HG02943 (cell line): ENCODE measurements around the gene LENG9.
"Not testable (repeated sequence)": the region's sequence is repeated elsewhere in the genome, so short reads cannot be mapped to it uniquely, and the experiment has no call there.

Experiments
- ATAC-seq: cut with Tn5 transposase; IDR thresholded peaks from one replicate; pipeline ENCODE4 v1.9.1; 2021; ENCODE audit warnings: mild to moderate bottlenecking, low read depth, moderate library complexity; ENCODE audit not compliant: unreplicated experiment

Gene LENG9

DNA sequence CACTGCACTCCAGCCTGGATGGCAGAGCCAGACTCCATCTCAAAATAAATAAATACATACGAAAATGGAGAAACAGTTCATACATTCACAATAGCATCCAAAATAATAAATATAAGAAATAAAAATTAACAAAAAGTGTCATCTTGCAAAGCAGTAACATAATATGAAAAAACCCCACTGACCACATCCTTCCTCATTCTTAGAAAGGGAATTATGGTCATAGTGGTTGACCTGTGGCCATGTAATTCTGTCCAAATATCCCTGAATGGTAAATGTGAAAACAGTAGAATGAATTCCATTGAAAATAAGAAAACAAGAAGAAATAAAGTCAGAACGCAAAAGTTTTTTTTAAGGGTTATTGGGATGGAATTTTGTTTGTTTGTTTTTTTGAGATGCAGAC lies 16.5 kb upstream of the LENG9 start:
- ATAC-seq: no peak

DNA sequence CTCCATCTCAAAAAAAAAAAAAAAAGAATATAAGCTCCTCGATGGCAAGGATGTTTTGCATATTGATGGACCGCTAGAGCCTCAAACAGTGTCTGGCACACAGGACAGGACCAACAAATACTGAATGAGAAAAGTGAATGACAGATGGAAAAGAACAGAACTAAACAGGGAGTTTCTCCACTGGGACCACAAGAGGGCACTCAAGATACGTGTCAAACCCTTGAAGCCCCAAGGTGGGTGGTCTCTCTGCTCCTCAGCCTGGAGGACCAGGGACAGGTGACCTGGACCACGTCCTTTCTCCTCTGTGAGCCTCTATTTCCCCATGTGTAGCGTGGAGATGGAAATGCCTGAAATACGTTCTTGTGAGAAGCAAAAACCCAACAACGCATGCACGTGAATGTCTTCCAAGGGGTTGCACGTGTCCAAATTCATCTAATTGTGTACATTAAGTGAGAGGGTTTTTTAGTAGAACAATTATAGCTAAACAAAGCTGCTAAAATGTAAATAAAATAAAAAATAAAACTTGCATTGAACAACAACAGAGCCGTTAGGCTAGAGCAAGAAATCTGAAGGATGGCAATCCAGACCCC lies 15.2 kb upstream of the LENG9 start:
- ATAC-seq: no peak

DNA sequence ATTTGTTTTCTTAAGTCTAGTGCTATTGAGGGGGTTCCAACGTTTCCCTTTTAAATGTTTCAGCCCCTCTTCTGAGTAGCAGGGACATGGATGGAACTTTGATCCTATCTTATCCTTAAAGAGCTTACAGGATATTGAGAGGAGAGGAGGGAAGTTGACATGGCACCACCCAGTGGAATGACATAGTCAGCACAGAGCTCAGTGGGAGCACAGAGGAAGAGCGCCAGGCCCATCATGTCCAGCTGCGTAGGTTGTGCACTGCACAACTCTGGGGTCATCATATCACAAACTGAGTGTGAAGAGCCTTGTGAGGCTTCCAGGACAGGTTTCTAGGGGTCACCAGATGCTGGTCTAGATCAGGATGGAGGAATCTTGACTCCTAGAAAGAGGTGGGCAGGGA lies 14.1 kb upstream of the LENG9 start:
- no peak for ATAC-seq

DNA sequence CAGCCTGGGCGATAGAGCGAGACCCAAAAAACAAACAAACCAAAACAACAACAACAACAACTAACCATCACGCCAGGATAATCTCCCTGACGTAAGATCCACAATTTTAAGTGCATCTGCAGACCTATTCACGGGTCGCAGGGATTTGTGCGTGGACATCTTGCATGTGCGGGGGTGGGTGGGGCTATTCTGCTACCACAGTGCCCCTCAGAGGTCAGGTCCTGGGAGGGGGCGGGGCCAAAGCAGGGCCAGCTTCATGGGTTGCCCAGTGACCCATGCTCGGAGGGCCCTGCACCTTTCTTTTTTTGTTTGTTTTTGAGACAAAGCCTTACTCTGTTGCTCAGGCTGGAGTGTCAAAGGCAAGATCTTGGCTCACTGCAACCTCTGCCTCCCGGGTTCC lies 12.1 kb upstream of the LENG9 start:
- ATAC-seq: no peak

DNA sequence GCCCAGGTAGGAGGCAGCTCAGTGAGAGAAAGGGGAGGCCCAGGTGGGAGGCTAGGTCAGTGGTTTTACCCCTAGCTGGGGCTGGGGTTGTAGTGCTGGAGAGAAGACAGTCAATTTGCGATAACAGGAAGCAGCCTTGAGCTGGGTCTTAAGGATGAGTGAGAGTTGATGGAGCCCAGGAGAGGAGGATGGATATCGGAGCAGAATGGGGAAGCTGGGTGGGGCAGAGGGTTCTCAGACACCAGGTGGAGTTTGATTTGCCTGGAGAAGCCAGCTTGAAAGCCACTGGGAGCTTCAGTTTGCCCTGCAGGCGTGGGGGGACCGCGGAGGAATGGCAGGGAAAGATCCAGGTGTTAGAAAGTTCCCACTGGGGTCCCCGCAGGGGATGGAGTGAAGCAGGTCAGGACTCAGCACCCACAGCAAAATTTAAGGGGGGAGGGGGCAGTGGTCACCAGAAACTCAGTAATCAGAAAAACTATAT lies 10.4 kb upstream of the LENG9 start:
- ATAC-seq: no peak

DNA sequence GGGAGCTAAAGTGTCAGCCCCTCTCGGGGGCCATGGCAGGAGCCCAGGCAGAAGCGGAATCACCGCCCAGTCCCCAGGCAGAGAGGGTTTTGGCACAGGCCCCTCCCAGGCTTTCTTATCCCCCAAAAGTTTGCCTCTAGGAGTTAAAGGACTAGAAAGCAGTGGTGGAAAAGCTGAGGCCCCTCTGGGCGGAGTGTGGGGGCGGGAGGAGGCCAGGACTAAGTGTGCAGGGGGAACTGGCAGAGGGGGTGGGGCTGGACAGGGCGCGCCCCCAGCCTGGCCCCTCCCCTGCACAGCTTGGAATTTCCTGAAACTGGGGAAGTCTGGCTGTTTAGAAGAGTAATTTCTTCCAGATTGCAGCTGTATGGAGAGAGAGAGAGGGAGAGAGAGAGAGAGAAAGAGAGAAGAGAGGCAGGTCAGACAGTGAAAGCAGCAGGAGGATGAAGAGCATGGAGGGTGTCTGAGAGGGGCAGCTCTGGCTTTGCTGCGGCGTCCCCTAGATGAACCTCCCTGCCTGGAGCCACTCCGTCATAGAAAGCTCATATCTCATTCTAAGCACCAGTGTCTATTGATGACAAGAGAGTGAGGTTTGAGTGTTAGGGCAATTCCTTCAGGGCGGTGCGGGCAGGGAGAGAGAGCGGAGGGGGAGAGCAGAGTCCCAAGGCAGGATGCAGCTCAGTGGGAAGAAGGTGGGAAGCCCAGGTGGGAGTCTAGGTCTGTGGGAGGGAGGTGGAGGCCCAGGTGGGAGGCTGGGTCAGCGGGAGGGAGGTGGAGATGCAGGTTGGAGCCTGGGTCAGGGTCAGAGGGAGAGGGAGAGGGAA lies 9.7 kb upstream of the LENG9 start, which contains the start of gene CDC42EP5:
CDC42EP5 (minus strand) TSS at position 226 of the 821 bp plus-strand sequence. CDS start 7,749 bp downstream, outside the sequence.
- no peak for ATAC-seq

DNA sequence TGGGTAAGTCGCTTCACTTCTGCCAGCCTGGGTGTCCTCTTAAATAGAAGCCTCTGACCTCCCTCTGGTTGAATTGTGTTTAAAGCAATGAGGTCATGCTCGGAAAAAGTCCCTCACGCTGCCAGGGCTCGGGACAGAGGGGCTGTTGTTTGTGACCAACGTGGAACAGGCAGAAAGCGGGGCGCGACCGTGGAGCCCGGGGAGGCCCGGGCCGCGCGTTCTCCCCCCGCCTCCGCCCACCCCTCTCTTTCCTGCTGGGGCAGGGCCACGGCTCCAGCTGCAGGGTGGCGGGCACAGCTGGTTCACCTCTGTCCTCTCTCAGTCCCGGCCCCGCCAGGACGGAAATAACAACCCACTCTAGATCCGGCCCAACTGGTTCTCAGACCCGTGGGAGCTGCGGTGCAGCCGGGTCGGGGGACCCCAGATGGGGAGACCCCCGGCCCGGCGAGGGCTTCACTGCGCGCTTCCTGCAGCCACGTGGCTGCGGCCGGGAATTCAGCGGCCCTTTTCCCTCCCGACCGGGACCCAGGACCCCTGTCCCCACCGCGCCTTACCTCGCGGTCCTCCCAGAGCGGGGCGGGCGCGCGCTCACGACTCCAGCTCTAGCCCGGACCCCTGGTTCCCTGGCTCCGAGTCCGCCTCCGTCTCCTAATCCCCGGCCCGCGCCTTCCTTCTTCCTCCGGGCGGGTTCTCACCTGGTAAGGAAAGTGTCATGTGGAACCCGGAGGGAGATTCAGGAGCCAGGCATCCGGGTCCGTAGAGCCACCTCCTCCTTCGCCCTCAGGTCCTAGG lies 7.6 kb upstream of the LENG9 start:
- no peak for ATAC-seq

DNA sequence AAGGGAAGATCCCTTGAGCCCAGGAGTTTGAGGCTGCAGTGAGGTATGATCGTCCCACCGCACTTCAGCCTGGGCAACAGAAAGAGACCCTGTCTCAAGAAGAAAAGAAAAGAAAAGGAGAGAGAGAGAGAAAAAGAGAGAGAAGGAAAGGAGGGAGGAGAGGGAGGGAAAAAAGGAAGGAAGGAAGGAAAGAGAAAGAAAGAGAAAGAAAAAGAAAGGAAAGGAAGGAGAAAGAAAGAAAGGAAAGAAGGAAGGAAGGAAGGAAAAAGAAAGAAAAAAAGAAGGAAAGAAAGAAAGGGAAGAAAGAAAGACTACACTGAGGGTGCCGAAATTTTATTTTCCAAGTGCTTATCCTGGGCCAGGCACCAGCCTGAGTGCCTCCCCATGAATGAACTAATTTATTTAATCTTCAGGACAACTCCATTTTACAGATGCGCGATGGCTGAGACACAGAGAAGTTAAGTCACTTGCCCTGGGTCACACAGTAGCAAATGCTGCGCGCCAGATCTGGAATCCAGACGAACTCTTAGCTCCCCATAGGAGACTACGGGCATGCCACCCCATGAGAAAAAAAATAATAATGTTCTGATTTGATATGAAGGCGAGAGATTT lies 6.8 kb upstream of the LENG9 start:
- no peak for ATAC-seq

DNA sequence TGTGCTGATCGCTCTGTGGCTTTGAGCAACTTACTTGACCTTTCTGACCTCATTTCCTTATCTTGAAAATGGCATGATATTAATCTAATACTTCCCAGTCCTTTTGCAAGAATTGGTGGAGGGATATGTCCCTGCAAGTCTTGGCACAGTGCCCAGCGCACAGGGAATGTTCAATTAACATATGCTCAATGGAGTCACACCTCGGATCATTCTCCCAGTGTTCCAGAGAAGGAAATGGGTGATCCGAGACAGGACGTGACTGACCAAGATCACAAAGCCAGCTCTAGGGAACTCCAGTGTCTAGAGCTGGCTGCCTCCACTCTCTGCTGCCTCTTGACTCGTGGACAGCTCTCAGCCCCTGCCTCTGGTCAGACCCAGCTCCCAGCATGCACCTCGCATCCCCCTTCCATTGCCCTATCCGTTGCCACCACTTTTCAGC lies 5.9 kb upstream of the LENG9 start:
- no peak for ATAC-seq

DNA sequence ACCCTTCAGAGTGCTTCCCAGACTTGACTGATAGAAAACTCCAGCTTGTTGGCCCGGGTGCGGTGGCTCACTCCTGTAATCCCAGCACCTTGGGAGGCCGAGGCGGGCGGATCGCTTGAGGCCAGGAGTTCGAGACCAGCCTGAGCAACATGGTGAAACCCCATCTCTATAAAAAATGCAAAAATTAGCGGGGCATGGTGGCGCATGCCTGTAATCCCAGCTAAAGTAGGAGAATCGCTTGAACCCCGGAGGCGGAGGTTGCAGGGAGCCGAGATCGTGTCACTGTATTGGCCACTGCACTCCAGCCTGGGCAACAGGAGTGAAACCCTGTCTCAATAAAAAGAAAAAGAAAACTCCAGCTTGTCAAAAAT lies 2.5 kb upstream of the LENG9 start:
- not testable (repeated sequence) for ATAC-seq

DNA sequence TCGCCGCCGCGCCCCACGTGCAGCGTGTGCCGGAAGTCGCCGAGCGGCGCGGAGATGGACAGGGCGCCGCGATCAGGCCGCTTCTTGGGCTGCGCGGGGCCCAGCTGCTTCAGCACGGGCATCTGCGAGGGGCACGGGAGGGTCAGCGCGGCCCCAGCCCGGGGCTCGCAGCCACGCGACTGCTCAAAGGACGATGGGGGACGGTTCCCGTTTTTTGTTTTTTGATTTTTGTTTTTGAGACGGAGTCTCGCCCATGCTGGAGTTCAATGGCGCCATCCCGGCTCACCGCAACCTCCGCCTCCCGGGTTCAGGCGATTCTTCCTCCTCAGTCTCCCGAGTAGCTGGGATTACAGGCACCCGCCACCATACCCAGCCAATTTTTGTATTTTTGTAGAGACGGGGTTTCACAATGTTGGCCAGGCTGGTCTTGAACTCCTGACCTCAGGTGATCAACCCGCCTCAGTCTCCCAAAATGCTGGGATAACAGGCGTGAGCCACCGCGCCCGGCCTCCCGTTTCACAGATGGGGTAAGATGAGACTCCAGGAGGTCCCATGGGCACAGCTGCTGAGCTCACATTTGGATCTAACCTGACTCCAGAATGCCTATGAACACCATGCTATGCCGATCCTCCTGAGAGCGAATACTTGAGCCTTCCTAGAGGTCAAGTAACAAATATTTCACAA lies 2.0 kb upstream of the LENG9 start:
- no peak for ATAC-seq

DNA sequence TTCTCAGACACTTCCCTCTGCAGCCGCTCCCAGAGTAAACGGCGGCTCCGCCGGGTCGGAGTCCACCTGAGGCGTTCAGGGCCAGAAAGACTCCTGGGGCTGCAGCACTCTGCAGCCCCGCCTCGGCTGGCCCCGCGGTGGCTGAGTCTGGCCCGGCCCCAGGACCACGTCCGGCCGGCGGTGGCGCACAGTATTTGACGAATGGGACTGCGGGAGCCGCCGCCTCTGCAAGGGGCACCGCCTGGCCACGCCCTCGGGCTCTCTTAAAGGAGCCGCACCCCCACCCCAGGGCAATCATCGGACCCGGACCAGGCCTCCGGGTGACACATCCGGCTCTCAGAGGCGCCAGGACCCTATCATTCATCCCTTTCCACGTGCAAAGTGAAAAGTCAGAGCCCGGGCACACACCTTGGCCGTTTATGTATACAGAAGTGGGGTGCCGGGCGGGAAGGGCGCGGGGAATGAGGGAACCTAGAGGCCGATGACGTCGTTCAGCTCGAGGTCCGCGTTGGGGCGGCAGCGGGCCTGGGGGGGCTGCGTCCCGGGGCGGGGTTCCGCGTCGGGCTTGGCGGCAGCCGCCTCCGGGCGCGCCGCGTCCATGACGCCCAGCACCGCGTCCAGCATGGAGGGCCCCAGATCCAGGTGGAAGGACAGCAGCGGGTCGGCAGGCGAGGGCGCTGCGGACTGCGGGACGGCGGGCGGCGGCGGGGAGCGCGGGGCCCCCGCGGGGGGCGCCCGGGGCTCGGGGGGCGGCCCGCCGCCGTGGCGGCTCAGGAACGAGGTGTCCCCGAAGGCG lies 1.2 kb upstream of the LENG9 start:
- peak; percentile 44 for ATAC-seq

DNA sequence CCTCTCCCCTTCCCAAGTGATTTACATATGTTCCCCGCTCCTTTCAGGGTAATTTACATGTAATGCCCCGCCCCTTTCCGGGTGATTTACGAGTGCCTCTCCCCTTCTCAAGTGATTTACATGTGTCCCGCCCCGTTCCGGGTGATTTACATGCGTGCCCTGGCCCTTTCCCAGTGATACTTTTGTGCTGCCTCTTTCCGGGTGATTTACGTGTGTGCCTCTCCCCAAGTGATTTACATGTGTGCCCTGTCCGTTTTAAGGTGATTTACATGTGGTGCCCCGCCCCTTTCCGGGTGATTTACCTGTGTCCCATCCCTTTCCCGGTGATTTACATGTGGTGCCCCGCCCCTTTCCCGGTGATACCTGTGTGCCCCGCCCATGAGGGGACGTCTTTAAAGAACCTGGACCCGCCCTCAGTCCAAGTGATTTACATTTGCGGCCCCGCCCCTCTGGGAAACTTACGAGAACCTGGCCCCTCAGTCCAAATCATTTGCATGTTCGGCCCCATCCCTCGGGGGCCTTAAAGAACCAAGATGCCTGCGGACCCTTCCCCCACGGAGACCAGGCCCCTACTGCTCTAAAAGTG lies 559 bp upstream of the LENG9 start:
- ATAC-seq: peak; percentile 46

DNA sequence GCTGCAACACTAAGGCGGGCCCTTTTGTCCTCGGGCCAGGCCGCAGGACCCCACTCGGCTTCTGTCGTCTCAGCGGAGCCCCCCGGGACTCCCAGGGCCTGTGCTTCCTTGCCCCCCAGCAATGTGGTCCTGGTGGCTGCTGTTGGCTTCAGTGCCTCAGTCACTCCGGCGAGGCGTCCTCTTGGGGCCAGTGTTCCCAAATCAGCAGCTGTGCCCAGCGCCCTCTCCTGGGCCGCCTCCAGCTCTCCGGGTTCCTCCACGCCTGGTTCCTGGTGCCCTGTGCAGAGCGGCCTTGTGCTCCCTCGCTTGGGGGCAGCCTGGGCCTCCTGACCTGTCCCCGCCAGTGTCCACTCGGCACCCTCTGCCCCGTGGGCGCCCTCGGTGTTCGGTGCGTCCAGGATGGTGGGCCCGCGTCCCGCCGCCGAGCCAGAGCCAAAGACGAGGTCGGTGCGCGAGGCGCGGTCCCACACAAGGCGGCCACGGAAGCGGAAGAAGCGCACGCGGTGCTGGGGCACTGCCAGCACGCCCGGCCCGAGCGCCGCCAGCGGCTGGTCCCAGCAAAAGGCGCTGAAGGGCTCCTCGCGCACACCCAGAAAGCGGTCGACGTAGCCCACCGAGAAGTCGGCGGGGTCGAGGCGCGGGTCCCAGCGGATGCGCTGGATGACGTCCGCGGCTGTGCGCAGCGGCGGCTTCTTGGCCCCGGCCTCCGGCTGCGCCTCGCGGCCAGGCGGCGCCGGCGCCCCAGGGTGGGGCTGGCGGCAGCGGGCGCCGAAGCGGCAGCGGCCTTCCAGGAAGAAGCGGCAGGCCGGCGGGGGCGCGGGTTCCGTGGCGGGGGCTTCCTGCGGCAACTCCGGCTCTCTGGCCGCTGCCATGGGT lies 685 bp downstream of the LENG9 start:
- peak; percentile 1 for ATAC-seq

DNA sequence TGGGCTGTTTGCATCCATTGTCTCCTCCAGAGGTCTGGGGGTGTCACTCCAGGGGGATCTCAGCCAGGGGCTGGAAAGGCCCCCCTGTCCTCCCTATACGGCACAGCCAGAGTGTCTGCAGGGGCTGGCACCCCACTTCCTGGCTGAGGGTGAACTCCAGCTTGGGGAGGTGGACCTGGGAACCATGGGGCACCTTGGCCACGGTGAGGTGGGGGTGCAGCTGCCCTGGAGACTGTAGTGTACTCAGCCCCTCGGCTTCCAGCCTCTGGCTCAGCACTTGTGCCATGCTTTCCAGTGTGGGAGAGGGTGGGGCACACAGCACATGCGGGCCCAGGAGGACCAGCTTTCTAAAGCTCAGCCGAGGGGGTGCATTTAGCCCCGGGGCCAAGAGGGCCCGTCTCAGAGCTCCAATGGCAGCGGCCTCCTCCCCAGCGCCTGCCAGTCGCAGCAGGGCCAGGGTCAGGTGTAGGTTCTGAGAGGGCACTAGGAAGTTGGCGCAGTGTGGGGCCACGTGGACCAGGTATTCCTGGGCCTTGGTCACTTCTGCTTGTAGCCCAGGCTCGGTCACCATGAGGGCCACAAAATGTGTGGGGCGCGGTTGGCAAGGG lies 1.4 kb downstream of the LENG9 start:
- ATAC-seq: no peak

DNA sequence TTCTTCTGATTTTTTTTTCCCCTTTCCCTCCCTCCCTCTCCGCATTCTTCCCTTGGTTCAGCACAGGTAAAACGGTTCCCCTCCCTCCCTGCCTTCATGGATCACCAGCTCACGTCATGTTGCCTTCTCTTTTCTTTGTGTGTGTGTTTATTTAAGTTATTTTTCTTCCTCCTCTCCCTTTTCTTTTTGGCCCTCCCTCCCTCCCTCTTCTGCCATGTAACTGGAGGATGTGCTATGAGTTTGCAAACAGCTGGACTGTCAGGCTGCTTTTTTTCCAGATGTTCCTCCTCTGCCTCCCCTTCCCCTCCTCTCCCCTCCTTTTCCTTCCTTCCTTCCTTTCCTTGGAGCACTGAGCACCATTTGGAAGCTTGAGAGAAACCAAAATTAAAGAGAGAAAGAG lies 2.0 kb downstream of the LENG9 start:
- ATAC-seq: no peak

DNA sequence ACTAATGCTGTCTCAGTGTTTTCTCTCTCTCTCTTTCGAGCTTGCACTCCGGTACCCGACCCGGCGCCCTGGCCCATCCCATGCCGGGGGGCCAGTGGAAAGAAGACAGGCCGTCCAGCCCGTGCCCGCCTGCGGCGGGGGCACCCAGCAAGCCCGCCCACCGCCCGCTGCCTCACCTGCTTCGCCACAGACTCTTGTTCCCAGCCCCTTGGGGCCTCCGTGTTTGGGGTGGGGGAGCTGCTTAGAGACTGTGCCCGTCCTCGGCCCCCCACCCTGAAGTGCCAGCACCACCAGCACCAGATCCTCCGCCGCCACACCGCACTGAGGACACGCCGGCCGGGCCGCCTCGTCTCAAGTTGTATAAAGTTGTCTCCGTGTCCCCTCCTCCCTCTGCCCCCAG lies 2.4 kb downstream of the LENG9 start:
- no peak for ATAC-seq
